DMS 273 treated with DMSO at 0.1 percent for 48 hours (cell line): Measurements from ENCODE around the gene RAD51C.
"Not testable (repeated sequence)": the region's sequence is repeated elsewhere in the genome, so short reads cannot be mapped to it uniquely, and the experiment has no call there.

Source experiments
- DNase-seq: peaks from one replicate; lab custom pipeline; 2025; lab: John Stamatoyannopoulos, UW

Gene RAD51C

DNA sequence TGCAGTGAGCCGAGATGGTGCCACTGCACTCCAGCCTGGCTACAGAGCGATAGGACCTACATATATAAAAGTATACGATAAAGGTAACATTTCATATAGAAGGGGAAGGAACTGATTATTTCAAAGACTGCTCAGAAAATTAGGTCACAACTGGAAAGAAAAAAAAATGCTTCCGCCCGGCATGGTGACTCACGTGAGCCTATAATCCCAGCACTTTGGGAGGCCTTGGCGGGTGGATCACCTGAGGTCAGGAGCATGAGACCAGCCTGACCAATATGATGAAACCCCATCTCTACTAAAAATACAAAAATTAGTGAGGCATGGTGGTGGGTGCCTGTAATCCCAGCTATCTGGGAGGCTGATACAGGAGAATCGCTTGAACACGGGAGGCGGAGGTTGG, 8.4 kb upstream of the RAD51C start:
- DNase-seq = no peak

DNA sequence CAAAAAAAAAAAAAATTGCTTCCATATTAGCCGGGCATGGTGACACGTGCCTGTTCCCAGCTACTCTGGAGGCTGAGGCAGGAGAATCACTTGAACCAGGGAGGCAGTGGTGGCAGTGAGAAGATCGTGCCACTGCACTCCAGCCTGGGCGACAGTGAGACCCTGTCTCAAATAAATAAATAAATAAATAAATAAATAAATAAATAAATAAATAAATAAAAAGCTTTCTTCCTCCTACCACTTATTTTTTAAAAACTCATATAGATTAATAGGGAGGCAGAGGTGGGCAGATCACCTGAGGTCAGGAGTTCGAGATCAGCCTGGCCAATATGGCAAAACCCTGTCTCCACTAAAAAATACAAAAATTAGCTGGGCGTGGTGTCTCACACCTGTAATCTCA, 7.9 kb upstream of the RAD51C start:
- DNase-seq = not testable (repeated sequence)

DNA sequence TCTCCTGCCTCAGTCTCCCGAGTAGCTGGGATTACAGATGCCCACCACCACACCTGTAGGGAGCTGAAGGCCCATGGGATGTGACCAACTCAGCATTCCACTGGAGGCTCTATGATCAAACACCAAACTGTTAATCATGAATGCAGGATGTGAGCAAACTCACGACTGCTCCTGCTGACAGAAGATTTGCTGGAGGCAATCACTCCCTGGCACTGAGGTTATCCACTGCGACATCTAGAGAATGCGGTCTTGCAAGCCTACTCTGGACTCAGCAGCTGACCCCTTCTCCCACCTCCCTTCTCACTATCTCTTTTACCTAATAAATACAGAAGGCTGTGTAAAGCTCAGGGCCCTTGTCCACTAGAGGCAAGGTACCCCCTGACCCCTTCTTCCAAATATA, 5.4 kb upstream of the RAD51C start:
- no peak for DNase-seq

- DNase-seq = no peak
Observed at GRCh38 chr17:58688521-58688920, 3.9 kb upstream of the RAD51C start.

GRCh38 chr17:58690033-58690432, 2.4 kb upstream of the RAD51C start:
- DNase-seq = not testable (repeated sequence)

DNA sequence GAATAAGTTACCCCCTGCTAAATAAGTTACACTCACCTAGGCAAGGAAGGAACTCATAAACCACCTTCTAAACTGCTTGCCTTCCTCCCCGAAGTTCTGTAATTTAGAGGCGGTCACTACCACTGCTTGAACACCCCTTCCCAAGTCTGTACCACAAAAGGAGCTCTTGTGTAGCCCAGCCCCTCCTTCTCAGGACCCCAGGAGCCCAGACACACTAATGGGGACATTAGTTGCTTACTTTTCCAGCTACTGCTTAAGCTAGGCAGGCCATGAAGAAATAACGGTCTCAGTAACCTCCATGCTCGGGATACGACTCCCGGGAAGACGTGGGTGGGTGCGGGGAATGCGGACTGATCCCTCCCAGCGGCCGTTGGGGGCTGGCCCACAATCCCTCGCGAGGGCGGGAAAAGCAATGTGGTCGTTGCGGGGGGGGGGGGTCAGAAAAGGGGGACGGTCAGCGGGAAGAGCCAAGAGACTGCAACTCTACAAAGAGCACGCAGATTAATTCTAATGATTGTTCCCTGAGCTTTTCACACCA, 632 bp upstream of the RAD51C start, which contains the start of gene TEX14:
TSS of gene TEX14 (minus strand) at position 345 of the 538 bp plus-strand sequence. CDS start 40,044 bp downstream, outside the sequence.
- no peak for DNase-seq

DNA sequence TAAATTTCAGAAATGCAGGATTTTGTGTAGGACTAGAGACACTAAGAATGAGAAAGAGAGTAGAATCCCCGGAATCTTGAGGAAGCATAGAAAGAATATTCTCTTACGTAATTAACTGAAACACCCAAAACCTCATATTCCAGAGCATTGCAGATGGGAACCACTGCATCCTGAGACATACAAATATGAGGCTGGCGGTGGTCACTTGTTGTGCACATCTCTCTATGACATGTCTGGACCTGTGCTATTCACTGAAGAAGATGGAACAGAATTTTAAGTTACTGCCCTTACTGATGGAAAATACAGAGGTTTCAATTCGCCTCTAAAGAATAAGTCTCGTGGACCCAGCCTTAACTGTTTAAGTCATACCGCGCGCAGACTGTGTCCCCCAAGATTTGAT, 806 bp downstream of the RAD51C start:
- DNase-seq = no peak

DNA sequence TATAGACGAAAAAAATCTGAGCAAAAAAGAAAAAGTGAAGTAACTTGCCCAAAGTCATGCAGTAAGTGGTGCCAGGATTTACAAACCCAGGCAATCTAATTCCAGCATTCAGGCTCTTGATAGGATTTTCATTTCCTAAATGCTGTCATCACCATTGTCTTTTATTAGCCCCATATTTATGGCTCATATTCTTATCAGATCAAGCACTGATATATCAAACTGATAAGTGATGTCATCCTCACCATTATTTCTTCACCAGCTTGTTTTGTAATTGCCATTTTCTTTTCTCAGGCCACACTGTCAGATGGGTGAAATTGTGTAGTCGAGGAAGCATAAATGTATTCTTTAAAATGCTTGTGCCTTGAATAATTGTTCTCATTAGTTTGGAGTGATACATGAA, 1.3 kb downstream of the RAD51C start:
- no peak for DNase-seq

GRCh38 chr17:58694302-58694701, 1.9 kb downstream of the RAD51C start:
- no peak for DNase-seq

DNA sequence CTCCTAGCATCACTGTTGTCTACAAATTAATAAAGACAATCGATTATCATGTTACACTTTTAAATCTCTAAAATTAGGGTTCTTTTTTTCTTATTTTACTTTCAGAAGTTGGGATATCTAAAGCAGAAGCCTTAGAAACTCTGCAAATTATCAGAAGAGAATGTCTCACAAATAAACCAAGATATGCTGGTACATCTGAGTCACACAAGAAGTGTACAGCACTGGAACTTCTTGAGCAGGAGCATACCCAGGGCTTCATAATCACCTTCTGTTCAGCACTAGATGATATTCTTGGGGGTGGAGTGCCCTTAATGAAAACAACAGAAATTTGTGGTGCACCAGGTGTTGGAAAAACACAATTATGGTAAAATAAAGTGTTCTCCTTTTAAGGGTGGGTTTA, 2.4 kb downstream of the RAD51C start:
- DNase-seq = no peak

DNA sequence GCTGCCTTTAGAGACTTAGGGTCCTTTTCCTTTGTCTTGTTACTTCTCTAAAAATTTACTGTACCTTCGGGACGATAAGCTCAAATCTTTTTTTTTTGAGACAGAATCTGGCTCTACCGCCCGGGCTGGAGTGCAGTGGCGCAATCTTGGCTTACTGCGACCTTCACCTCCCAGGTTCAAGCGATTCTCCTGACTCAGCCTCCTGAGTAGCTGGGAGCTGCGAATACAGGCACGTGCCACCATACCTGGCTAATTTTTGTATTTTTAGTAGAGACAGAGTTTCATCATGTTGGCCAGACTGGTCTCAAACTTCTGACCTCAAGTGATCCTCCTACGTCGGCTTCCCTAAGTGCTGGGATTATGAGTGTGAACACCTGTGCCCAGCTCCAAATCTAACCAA, 7.4 kb downstream of the RAD51C start:
- no peak for DNase-seq

- DNase-seq = no peak
Observed at GRCh38 chr17:58702045-58702476, 9.7 kb downstream of the RAD51C start.

DNA sequence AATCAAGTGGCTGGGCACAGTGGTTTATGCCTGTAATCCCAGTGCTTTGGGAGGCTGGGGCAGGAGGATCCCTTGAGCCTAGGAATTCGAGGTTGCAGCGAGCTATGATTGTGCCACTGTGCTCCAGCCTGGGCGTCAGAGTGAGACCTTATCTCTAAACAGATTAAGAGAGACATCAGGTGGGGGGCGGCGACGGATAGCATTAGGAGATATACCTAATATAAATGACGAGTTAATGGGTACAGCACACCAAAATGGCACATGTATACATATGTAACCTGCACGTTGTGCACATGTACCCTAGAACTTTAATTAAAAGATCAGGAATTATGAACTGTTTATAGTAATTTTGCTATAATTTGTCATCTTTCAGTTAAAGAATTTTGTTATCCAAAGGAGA, 10.3 kb downstream of the RAD51C start:
- no peak for DNase-seq

- no peak for DNase-seq
Observed at GRCh38 chr17:58703137-58703915, 10.9 kb downstream of the RAD51C start.

GRCh38 chr17:58703916-58704286, 11.5 kb downstream of the RAD51C start:
- no peak for DNase-seq

GRCh38 chr17:58706351-58707140, 14.1 kb downstream of the RAD51C start:
- no peak for DNase-seq

DNA sequence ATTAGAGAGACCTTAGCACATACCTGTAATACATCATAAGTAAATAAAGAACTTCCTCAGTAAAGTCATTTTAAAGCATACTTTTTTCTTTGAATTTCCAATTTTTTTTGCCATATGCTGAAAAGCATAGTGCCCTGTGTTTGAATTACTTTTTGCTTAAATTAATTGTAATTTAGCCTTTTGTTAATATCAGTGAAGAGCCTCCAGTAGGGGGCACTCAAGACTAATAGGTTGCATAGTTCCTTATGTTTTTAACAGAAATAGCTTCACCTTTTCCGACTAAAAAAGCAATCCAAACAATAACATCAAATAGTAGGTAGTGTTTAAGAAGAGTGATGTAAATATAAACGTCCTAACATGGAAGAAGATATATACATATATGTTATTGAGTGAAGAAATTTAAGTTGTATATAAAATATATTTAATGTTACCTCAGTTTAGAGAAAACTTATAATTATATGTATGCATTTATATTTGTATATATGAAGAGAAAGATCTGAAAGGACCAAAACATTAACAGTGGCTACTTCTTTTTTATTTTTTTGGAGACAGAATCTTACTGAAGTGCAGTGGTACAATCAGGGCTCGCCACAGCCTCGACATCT, 18.6 kb downstream of the RAD51C start:
- peak; percentile 38 for DNase-seq

DNA sequence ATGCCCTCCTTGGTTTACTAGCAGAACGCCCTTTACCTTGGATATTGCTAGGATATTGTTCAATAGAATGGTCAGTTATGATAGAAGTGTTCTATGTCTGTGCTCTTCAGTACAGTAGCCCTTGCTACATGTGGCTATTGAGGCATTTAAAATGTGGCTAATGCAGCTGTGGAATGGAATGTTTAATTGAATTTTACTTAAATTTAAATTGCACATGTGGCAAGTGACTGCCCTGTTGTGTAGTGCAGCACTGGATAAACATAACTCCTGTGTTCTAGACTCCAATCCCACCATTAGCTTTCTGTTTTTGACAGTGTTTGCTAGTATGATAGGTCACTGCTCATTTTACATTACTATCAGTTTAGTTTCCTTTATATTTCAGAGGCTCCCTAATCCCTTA, 29.9 kb downstream of the RAD51C start:
- DNase-seq = no peak

DNA sequence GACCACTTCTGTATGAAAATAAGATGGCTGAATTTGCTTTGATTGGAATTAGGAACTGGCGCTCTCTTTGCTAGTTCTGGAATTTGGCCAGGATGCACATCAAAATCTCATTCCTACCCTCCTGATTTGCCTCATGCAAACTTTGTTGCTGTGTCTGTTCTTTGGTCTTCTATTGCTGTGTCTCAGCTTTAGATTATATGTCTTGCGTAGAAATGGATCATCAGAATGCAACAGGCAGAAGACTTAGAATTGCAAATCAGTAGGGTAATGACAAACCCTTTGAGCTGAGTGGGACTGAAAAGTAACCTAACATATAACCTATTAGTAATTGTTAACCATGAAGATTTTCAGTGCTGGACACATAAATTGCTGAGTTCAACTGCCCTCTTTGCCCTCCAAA, 30.3 kb downstream of the RAD51C start:
- DNase-seq = no peak

DNA sequence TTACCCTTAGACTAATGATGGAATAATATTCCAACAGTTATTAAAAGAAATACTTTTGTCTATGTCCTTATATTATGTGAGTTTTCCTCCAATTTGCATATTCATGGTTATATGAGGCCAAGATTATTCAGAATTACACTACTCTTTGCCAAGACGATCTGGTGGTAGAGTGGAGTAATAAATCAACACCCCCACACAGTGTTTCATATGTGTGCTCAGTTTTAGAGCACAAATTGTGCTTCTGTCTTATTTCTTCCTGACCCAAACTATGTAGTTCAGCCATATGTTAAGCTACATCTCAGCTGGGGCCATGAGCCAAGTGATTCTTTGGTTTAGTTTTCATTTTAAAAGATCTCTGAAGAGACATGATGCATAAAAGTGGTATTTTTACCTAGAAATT, 36.4 kb downstream of the RAD51C start:
- no peak for DNase-seq

DNA sequence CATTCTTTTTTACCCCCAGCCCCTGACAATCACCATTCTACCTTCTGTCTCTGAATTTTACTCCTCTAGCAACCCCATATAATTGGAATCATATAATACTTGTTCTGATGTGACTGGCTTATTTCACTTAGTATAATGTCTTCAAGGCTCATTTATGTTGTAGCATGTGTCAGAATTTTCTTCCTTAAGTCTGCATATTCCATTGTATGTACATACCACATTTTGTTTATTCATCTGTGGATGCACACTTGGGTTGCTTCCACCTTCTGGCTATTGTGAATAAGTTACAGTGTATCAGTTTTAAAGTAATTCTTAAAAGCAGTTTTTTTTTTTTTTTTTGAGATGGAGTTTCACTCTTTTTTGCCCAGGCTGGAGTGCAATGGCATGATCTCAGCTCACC, 38.5 kb downstream of the RAD51C start:
- DNase-seq = no peak

DNA sequence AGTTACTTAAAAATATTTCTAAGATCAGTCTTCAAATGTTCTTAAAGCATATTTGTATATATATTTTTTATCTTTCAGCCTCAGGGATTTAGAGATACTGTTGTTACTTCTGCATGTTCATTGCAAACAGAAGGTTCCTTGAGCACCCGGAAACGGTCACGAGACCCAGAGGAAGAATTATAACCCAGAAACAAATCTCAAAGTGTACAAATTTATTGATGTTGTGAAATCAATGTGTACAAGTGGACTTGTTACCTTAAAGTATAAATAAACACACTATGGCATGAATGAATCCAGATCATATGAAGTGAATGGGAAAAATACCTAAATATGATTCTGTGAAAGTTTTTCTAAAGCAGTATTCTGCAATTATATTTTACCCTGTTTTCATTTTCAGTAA, 41.6 kb downstream of the RAD51C start:
- DNase-seq = no peak

GRCh38 chr17:58734811-58735210, 42.4 kb downstream of the RAD51C start:
- DNase-seq = no peak
